HK-2 (cell line): ENCODE results near the gene HIGD1C.
A peak's percentile ranks its signal among the peaks of the same experiment; 100 is the strongest.
"Not testable (repeated sequence)": the region's sequence is repeated elsewhere in the genome, so short reads cannot be mapped to it uniquely, and the experiment has no call there.

ENCODE experiments used
- DNase-seq: peaks from one replicate; pipeline ENCODE4 v3.0.0-alpha.2; 2018; ENCODE audit not compliant: unreplicated experiment

Gene HIGD1C

DNA sequence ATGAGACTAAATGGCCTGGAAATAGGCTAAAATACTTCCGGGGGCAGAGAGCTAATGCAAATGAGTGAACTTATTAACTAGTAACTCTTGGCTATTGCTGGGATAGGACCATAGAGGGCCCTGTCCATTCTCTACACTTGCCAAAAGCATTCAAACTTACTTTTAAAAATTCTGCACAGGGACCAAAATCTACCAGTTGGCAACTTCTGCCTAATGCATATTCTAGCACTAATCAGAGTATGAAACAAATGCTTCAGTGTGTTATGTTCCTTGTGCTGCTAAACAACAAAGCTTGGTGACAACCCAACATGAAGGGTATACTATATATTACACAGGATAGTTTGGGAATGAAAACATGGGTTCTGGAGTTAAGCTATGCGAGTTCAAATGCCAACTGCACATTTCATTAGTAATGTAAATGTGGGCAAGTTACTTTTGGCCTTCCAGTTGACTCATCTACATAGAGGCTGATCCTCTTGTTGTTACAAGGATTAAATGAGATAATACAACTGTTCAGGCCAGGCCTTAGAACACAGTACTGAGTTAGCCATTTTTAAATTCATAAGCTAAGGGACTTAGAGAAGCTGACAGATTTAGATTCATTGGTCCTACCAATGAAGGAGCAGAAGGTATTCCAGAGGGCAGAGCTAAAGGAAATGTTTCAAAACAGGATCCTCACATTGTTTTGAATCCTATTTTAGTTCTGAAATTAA, 32.4 kb downstream of the HIGD1C start:
- DNase-seq, result no peak

DNA sequence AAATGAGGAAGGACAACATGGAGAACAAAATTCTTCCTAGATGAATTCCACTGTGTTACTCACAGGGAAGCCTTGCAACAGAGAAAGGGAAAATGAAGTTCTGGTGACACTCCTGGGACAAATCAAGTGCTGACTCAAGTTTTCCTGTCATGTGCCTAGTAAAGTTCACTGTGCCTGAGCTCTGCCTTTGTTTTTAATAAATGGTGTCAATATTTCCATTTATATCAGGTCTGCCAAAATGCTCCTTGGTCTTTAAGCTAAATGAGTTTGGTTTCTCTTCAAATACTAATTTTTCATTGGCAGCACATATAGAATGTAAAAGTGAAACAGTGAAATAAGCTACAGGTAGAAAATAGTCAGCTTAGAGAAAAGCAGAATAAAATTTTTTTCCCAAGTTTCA, 33.0 kb downstream of the HIGD1C start:
- DNase-seq, result no peak

DNA sequence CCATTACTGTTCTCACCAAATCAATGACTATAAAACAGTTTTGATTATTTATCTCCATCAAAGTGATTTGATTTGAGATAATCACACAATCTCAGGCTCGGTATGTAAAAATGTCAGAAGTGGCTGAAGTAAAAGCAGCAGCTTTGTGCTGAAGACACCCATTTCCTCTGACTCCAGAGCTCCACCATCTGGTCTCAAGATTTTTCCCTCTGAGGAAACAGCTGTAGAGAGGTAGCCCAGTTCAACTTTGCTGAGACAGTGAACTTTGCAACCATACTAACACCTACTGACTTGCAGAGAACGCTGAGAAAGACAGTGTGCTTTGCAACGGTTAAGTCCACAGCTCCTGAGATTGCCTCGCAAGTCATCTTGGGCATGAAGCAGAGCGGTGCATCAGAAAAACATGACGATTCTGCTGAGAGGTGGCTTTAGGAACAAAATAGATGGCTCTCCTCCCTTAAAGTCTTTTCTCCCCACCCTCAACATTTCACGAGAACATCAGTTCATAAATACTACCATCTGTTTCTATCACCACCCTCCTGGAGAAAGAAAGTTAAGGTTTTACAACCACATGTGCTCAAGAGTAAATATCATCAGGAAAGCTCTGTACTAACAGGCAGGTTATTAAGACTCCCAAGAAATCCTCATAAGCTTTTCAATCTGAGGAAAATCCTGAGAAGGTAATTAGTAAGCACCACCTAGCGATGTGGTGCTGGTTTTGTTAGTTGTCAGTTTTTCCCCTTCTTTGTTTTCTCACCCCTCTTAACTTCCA, 34.8 kb downstream of the HIGD1C start:
- DNase-seq, result no peak

DNA sequence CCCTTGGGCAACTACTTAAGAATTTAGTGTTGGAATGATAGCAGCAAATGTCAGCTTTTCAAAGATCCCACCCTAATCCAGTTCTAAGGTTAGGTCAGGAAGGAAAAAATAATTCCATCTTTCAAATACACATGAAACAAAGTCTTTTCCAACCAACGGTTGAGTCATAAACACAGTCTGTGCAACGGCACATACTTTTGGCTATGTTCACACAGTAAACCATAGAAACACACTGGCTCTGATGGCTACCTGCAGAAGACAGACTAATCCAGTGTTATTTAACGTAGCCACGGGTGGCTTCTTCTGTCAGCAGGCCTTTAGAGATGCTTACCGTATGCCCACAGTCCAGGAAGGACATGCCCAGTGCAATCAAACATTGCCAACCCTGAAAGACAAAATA, 35.7 kb downstream of the HIGD1C start:
- no peak for DNase-seq

DNA sequence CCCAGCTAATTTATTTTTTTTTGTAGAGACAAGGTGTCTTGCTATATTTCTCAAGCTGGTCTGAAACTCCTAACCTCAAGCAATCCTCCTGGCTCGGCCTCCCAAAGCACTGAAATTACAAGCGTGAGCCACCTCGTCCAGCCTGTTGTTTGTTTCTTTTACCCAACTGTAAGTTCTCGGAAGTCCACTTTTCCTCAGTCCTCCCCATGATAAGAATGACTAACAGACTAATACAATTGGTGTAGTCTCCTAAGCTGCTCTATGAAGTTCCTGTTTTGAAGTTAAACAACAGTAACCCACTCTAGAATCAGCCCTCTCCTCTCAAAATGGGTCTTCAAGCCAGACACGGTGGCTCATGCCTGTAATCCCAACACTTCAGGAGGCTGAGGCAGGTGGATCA, 36.5 kb downstream of the HIGD1C start:
- no peak for DNase-seq

DNA sequence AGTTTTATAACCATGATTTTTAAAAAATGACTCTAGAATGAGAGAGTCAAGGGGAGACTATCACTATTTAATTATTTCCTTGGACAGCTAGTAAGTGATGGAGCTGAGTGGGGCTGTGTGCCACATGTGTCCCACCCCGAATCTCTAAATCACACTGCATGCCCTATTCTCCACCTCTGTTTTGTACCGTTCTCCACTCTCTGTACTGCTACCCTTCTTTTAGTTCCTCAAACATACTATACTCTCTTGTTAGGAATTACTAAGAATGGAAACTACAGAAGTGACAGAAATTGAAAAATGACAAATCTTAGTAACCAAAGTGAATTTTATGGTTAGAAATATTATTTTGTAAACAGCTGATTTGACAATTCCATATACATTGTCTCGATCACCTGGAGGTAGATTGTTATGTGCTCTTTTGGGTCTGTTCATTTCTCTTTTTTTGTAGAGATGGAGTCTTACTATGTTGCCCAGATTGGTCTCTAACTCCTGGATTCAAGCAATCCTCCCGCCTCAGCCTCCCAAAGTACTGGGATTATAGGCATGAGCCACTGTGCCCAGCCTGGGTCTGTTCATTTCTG, 37.9 kb downstream of the HIGD1C start:
- DNase-seq, result no peak

DNA sequence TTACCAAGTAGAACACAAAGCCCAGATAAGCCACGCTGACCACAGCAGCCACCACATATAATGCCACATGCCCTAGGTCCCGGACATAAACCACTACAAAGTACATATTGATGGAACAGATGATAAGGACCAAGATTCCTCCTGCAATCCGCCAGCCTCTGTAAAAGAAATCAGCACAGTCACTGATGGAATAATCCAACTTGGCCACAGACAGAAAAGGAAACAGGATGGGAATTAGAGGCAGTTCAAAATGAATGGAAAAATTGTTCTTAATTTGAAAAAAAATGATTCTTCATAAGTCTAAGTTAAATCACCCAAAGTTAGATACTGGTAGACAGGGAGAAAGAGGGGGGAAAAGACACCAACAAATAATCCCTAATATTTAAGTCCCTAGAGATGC, 38.4 kb downstream of the HIGD1C start:
- DNase-seq, result no peak

DNA sequence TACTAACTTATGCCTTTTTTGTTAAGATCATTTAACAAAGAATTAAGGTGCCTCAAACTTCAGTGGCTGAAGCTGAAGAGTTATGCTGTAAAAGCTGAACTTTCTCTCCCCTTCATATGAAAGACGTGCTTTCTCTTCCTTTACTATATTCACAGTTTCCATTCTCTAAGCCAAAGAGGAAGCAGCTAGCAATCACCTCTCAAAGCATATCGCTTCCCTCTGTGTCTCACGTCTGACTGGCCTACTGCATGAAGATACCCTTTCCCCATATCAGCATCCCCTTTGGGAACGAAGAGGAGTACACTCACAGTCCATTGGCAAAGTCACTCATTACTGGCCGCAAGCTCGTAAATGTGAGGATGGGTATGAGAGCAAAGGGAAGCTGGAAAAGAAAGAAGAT, 38.9 kb downstream of the HIGD1C start:
- no peak for DNase-seq

DNA sequence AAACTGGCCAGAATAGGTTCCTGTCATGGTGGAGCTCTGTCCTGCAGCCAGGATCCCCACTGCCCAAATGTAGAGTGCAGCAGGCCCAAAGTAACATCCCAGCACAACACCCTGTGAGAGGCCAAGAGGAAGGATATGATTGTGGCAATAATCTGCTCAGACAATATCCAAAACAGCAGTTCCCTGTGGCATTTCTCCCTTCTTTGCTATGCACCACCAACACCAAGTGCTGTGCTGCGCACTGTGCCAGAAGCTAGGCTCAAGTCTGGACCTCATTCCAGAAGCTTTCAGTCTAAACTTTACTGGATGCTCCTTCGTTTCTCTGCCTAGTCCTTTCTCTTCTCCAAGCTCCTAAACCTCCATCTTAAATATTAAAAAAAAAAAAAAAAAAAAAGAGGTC, 40.5 kb downstream of the HIGD1C start:
- DNase-seq, result no peak

DNA sequence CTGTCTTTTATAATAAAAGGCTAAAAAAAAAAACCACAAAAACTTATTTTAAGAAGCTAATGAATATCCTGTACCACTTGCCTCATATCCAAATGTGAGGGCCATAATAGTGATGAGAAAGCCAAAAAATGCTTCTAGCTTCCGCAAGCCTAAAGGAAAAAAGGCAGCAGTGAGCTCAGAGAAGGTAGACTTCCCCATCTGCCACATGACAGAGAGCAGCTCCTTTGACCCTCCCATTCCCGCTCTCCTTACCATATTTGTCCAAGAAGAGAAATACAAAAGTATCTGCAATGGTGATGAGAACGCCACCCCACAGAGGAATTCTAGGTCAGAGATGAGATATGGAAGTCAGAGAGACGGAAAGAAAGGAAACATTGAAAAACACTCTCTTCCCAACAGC, 46.7 kb downstream of the HIGD1C start:
- DNase-seq, result no peak

DNA sequence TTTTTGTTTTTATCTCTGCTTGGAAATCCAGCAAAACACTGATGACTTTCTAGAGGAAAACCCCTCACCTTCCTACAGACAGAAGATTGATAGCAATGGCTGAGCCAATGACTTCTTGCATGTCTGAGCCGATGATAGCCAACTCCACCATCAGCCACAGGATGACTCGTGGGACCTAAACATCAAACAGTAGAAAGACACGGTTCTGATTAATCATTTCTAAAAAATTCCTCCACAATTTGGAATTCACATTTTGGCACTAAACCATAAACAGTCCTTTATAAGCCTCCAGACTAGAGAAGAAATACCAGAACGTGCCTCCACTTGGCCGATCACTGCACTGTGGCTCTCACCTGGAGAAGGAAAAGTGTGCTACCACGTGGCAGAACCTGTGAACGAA, 47.9 kb downstream of the HIGD1C start:
- DNase-seq, result peak; percentile 44

DNA sequence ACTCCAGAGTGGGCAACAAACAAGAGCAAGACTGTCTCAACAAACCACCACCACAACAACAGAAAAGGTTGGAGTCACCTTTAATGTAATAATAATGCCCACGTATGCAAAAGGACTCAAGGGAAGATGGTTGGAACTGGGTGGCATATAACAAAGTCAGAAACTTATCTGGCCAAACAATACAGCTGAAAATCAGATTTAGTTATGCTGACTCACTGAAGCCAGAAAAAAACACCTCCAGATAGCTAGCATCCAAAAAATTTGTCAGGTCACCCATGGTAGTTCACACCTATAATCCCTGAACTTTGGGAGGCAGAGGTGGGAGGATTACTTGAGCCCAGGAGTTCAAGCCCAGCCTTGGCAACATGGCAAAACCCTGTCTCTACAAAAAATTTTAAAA, 49.5 kb downstream of the HIGD1C start:
- no peak for DNase-seq

DNA sequence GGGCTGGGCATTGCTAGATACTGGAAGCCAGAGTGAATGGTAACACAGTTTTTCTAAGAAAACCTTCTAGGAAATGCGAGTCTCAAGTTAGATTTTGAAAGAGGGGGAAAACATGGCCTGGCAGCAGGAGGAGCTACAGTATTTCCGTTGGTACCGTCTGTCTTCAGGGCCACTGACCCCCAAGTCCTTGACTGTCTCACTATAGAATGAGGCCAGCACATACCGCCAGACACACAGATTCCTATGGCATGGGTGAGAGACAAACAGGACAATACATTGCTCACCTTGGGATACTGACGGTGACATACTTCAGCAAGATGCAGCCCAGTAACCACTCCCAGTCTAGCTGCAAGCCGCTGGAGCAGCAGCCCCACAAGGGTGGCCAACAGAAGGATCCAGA, 52.2 kb downstream of the HIGD1C start:
- no peak for DNase-seq

DNA sequence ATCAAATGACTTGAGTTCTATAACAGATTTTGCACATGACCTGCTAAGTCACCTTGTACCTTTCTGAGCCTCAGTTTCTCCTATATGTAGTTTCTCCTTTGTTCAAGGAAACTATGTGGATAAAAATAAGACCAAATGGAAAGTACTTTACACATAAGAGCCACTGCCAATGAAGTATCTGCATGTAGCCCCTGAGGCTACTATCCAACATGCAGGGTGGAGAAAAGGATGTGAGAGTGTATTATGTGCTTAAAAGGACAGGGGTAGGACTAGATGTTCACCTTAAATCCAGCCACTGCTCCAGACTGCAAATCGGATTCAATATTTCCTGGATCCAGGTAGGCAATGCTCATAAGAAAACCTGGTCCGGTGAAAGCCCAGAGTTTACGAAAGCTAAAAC, 52.7 kb downstream of the HIGD1C start:
- DNase-seq, result no peak

DNA sequence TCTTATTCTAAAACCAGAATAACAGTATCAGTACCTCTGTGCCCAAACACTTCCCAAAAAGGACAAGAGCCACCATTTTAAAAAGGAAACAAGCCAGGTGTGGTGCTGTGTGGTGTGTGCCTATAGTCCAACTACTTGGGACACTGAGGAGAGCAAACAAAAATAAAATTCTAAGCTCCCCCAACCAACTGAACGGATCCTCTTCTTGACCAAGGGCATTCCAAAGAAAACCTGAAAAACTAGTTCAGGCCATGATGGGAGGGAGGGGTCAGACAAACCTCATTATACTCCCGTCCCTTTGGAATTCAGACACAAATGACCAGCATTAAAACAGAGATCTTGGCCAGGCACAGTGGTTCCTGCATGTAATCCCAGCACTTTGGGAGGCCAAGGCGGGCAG, 53.3 kb downstream of the HIGD1C start:
- no peak for DNase-seq

DNA sequence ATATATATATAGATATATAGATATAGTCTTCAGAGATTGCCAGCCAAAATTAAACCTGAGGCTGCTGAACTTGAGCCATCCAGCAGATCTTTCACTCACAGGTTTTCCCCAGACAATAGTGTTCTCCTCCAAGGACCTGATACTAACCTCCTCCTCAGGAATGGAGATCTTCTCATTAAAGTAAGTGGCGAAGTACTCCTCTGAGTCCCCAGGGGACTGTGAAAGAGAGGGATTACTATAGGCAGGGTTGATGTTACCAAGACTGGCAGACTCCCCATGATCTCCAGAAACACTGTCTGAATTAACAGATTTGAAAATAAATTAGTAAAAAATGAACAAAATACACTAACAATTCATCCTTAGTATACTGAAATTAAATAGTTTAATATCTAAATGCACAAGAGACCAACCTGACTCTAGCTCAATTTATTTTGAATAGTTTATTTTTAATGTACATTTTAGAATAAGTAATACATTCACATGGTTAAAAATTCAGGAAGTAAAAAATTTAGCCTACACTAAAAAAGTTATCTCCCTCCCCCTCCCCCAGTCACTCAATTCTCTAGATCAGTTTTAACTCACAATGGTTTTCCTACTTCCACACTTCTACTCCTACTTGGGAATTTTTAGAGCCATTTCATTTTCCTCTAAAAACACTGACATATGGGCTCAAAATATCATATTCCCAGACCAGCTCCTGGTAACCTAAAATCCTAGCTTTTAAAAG, 56.1 kb downstream of the HIGD1C start:
- no peak for DNase-seq

DNA sequence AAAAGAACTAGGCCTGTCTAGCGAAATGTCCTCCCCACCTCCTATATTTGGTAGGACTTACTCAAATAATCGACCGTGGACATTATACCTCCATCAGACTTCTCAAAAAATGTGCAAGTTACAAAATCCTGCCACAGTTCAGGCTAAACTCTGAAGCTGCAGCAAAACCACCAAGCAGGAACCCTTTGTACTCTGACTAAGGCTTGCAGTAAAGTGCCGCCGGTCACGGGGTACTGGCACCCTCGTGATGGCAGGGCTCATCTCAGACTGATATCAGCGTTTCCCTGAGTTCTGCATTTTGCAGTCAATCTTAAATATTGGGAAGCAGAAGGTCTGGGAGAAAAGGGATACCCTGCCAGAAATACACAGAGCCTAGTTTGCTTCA, 56.7 kb downstream of the HIGD1C start:
- peak; percentile 50 for DNase-seq

DNA sequence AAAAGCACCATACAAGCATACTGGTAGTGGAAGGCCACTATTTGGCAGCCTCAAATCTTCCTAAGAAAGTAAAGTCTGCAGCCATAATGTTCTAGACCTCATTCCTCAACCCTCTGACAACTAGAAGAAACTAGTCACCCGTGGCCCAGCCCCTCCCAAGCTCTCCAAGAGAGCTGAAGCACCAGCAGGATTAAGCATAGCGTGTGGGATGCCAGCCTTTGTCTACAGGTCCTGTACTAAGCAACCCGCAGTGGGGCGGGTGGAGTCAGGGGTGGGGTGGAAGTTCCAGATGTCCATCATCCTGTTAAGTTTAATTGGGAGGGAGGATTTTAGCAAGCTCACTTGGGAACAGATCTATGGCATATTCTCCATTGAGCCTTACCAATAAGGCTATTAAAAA, 59.6 kb downstream of the HIGD1C start:
- no peak for DNase-seq

DNA sequence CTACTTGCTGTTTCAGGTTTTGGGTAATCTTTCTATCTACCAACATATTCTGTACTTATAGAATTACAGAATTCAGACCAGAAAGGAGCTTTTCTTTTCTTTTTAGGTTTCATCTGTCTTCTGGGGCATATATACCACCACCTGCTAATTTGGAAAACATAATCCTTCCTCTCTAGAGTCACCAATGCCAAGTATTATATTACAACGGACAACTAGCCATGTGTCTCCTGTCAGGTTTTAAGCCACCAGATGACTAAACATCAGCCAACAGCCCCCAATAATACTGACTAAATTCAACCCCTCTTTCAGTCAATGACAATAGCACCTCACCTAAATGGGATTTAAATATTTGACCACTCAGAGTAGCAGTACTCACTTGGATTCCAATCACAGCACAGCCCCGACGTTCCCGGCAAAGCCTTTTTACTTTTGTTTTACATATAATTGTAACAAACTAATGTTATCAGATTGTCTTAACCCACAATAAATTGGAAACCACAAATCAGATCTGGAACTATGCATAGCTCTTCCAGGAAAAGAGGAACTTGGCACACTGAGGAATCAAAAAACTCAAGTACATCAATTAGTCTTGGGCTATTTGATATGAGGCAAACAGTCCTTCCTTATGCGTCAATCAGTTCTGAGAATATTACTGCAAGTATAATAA, 60.4 kb downstream of the HIGD1C start:
- DNase-seq, result no peak

DNA sequence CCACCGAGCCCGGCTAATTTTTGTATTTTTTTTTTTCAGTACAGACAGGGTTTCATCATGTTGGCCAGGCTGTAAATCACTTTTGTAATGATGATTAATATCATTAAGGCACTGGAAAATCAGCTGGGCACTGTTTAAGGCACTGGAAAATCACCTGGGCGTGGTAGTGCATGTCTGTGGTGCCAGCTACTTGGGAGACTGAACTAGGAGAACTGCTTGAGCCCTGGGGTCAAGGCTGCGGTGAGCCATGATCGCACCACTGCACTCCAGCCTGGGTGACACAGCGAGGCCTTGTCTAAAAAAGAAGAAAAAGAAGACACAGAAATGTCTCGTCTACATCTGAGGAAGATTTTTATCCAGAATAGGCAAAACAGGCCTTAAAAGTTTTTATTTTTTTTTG, 61.1 kb downstream of the HIGD1C start:
- no peak for DNase-seq

DNA sequence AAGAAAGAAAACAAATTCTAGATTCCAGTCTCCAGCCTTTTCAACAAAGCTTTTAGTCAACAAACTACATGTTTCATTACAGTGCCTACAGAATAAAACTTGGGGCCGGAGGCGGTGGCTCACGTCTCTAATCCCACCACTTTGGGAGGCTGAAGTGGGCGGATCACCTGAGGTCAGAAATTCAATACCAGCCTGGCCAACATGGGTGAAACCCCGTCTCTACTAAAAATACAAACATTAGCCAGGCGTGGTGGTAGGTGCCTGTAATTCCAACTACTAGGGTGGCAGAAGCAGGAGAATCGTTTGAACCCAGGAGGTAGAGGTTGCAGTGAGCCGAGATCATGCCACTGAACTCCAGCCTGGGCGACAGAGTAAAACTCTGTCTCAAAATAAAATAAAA, 62.1 kb downstream of the HIGD1C start:
- DNase-seq, result not testable (repeated sequence)

DNA sequence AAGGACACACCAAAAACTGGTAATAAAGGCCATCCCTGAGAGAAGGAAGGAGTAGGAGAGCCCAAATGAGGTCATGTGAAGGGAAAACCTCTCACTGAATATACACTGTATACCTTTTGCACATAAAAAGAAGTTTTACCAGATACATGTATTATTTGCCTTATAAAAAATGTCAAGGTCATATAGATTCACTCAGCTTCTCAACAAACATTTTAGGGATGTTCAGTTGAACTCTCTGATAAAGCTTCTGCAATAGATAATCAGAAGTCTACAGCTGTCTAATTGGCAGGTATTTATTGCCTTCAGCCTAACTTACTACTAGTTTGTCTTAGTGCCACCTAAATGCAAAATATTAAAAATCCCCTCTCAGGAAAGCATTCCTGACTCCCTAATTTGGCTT, 65.1 kb downstream of the HIGD1C start:
- no peak for DNase-seq
